ENCODE data around the gene MCM8. TPM values are rescaled to one million over a fixed set of nuclear protein-coding genes. Genes with fewer than 3 reads are reported as not detected.

MCM8 gene
- total RNA-seq, 1 experiment from 2014 or later: 28.0 TPM

- Mint-ChIP-seq H3K27me3 (ENCODE audit: low read depth) (peaks cover 18% of the 10 kb centered on the region), H3K27ac (no peak overlapping the region), H3K36me3 (no peaks in the 10 kb centered on the region), H3K9me3 (no peaks in the 10 kb centered on the region), H3K4me3 (no peak overlapping the region), H3K4me1 (peaks cover 37% of the 10 kb centered on the region)
- CTCF ChIA-PET: interaction anchor here (1.3 kb wide), 1 partner anchor 386 kb away, joined by 4 read pairs; no protein-coding TSS in a partner anchor
- no peak for DNase-seq (ENCODE audit: low spot score)
- no peak for TF ChIP-seq PREB (CRISPR knock-in tag; IDR thresholded peaks at IDR 0.05; ENCODE audit: borderline replicate concordance)
- TF ChIP-seq TP53 (CRISPR knock-in tag; IDR thresholded peaks at IDR 0.05): no peak
- TF ChIP-seq OVOL2 (CRISPR knock-in tag; IDR thresholded peaks at IDR 0.05; ENCODE audit: borderline replicate concordance): no peak
- no peak for TF ChIP-seq ZNF232 (CRISPR knock-in tag; IDR thresholded peaks at IDR 0.05)
- no peak for TF ChIP-seq KAT7 (CRISPR knock-in tag; IDR thresholded peaks at IDR 0.05; ENCODE audit: borderline replicate concordance)
- TF ChIP-seq ZNF396 (CRISPR knock-in tag; IDR thresholded peaks at IDR 0.05; ENCODE audit: borderline replicate concordance): no peak
- no peak for TF ChIP-seq CTCF (IDR thresholded peaks at IDR 0.05)
- TF ChIP-seq ZSCAN18 (CRISPR knock-in tag; IDR thresholded peaks at IDR 0.05): no peak
- TF ChIP-seq ZNF219 (CRISPR knock-in tag; IDR thresholded peaks at IDR 0.05; ENCODE audit: borderline replicate concordance): no peak
- TF ChIP-seq ATF3 (CRISPR knock-in tag; conservative IDR thresholded peaks at IDR 0.05): no peak
- TF ChIP-seq NFYB (CRISPR knock-in tag; conservative IDR thresholded peaks at IDR 0.05; ENCODE audit: low read depth): no peak
- no peak for TF ChIP-seq IRF1 (CRISPR knock-in tag; IDR thresholded peaks at IDR 0.05)
- no peak for ATAC-seq
- POLR2A ChIA-PET: no interaction called here
These were observed 35.6 kb upstream of the MCM8 start for GRCh38 chr20:5914859-5915258.

GRCh38 chr20:5918856-5919625, 31.4 kb upstream of the MCM8 start:
- ATAC-seq: peak; percentile 65
- ChIA-PET POLR2A (interaction anchor here (0.5 to 0.6 kb wide), 2 partner anchors 161 to 381 kb away, joined by 3 read pairs; no protein-coding TSS in a partner anchor), CTCF (interaction anchor here (0.6 to 1.6 kb wide), 4 partner anchors 8 to 390 kb away, joined by 3 to 13 read pairs (median 4); partner anchors contain the start of genes MCM8 and TRMT6)
- Mint-ChIP-seq H3K27me3 (ENCODE audit: low read depth) (peaks cover 6% of the 10 kb centered on the region; the same call in 1 of the 2 replicates), H3K36me3 (no peaks in the 10 kb centered on the region), H3K9me3 (peaks cover 6% of the 10 kb centered on the region), H3K4me1 (peaks cover 20% of the 10 kb centered on the region), H3K4me3 (no peak overlapping the region), H3K27ac (no peak overlapping the region)
- TF ChIP-seq ATF1 (CRISPR knock-in tag; IDR thresholded peaks at IDR 0.05) (no peak), MYBL2 (CRISPR knock-in tag; IDR thresholded peaks at IDR 0.05) (no peak), TEAD1 (CRISPR knock-in tag; IDR thresholded peaks at IDR 0.05) (no peak), RELA (CRISPR knock-in tag; IDR thresholded peaks at IDR 0.05; ENCODE audit: borderline replicate concordance) (no peak), PRDM15 (CRISPR knock-in tag; IDR thresholded peaks at IDR 0.05) (no peak)
- no peak for DNase-seq (ENCODE audit: low spot score)
